ENCODE data around the gene TMED9.
A peak's percentile ranks its signal among the peaks of the same experiment; 100 is the strongest.

The TMED9 gene

DNA sequence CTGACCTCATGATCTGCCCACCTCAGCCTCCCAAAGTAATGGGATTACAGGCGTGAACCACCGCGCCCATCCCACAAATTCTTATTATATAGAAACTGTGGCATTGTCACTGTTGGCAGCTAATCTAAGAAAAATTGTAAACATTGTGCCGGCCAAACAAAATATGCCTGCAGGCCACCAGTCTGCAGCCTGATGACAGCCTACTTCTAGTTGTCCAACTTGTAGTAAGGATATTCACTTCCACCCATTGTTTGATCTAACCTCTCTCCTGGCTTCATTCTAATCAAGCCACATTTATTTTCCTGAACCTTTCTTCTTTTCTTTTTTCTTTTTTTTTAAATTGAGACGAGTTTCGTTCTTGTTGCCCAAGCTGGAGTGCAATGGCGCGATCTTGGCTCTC is 13.7 kb upstream of the TMED9 start:
- no peak for DNase-seq (ENCODE audit: low read depth)

DNA sequence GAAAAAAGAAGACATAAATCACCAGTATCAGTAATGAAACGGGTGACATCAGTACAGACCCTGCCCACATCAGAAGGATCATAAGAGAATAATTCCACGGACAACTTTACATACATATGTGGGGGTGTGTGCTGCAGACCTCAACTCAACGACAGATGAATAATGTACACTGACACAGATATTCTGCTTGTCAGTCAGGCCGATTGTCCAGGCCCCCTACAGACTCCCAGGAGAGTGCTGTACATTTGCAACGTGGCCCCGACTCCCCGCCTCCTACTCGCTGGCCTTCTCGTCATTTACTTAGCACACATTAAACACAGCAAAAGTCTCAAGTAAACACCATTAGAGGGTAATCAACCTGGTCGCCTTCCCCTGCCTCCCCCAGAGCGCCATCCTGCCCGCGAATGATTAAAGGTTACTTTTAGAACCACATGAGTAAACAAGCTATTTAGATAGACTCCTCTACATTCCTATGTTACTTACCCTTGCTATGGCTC is 3.5 kb upstream of the TMED9 start:
- DNase-seq (ENCODE audit: low read depth) = no peak

- DNase-seq (ENCODE audit: low read depth) = no peak
Measured at GRCh38 chr5:177590406-177590805, 1.6 kb upstream of the TMED9 start.

DNA sequence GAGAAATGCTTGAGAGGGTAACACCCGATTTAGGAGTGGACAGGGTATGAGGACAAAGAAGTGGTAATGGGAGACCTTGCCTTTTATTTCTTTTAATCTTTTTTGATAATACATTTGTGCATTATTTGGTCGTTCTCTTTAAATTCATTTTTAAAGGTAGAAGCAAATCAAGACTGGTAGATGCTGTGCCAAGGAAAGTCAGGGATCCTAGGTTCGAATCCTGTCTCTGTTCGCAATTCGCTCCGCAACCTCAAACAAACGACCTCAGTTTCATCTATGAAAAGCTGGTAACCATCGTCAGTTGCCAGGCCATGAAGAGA is 353 bp upstream of the TMED9 start:
- no peak for DNase-seq (ENCODE audit: low read depth)

GRCh38 chr5:177592905-177593304 is 902 bp downstream of the TMED9 start:
- no peak for DNase-seq (ENCODE audit: low read depth)

GRCh38 chr5:177593511-177593910 is 1.5 kb downstream of the TMED9 start:
- DNase-seq (ENCODE audit: low read depth) = no peak

DNA sequence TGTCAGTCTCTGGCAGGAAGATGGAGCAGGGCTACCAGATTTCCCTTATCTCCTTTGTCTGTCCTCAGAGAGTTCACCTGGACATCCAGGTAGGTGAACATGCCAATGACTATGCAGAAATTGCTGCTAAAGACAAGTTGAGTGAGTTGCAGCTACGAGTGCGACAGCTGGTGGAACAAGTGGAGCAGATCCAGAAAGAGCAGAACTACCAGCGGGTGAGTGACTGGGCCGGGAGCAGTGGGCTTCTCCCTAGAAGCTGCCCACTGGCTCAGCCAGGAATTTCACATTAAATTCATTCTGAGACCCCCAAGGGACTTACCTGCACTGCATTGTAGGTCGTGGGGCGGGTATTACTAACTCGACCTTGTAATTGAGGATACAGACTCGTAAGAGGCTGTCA is 2.1 kb downstream of the TMED9 start:
- no peak for DNase-seq (ENCODE audit: low read depth)

DNA sequence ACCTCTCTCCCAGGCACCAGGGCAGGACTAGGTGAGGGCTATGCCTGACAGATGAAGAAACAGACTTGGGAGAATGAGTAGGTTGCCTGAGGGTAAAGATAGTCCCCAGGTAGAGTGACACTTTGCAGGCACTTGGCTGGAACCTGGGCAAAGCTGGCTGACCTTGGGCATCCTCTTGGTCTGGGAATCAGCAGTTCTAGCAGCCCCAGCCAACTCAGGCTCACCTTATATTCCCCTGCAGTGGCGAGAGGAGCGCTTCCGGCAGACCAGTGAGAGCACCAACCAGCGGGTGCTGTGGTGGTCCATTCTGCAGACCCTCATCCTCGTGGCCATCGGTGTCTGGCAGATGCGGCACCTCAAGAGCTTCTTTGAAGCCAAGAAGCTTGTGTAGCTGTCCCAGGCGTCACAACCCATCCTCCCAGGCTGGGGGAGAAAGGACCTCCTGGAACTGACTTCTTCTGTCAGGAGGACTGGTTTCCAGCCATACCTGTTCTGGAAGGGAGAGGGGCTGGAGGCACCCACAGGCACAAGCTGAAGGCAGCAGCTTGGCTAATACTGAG is 3.1 kb downstream of the TMED9 start:
- DNase-seq (ENCODE audit: low read depth) = no peak

GRCh38 chr5:177595991-177596774 is 4.2 kb downstream of the TMED9 start:
- DNase-seq (ENCODE audit: low read depth) = no peak

GRCh38 chr5:177596775-177597238 is 4.8 kb downstream of the TMED9 start:
- no peak for DNase-seq (ENCODE audit: low read depth)

GRCh38 chr5:177598477-177598876 is 6.5 kb downstream of the TMED9 start:
- DNase-seq (ENCODE audit: low read depth) = no peak

DNA sequence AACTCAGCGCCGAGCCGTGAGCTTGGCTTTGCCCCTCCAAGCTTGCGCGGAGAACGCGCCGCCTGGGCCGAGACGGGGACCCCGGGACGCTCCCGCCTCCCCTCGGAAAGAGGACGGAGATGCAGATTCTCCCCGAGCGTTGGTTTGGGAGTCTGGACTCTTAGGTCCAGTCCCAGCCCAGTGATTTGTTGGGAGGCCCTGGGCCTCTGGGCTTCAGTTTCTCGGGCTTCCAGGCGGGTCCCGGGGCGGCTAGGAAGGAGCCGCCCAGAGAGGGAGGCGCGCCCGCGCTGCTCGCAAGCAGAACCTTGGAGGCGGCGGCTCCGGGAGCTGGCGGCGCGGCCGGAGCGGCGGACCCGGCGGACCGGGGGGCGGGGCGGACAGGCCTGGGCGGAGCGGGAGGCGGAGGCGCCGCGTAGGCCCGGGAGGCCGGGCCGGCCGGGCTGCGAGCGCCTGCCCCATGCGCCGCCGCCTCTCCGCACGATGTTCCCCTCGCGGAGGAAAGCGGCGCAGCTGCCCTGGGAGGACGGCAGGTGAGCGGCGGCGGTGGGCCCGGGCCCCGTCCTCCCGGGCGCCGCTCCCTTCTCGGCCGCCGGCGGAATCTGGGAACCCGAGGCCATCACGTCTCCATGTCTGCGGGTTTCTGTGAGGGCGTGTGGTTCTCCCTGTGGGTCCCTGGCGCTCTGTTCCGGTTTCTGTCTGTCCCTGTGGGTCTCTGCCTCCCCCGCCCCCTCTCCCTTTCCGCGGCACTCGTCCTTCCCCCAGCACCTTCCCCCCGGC is 7.9 kb downstream of the TMED9 start, which contains the start of gene B4GALT7:
Gene B4GALT7 (plus strand): TSS at position 402 of the 777 bp plus-strand sequence. CDS start 79 bp downstream, at position 481.
- DNase-seq (ENCODE audit: low read depth) = peak; percentile 79

DNA sequence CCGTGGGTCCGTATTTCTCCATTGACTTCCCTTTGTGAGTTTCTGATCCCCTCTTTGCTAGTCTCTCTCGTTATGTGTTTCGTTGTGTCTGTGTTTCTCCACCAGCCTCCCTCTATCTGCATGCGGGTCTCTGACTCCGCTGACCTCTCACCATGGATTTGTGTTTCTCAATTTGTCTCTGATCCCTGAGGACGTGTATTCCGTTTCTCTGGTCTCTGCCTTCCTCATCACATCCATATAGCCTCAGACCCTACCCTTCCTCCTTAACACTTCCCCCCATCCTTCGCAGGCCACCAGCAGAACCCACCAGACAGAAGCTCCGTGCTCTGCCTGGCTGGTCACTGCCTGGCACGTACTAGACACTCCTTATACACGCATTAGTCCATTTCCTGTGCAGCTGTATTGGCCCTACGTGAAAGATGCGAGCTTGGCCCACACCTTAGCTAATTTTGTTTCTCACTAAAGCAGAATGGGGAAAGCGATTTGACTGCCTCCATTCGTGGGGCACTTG is 8.6 kb downstream of the TMED9 start:
- DNase-seq (ENCODE audit: low read depth) = no peak

GRCh38 chr5:177601126-177601525 is 9.1 kb downstream of the TMED9 start:
- no peak for DNase-seq (ENCODE audit: low read depth)

DNA sequence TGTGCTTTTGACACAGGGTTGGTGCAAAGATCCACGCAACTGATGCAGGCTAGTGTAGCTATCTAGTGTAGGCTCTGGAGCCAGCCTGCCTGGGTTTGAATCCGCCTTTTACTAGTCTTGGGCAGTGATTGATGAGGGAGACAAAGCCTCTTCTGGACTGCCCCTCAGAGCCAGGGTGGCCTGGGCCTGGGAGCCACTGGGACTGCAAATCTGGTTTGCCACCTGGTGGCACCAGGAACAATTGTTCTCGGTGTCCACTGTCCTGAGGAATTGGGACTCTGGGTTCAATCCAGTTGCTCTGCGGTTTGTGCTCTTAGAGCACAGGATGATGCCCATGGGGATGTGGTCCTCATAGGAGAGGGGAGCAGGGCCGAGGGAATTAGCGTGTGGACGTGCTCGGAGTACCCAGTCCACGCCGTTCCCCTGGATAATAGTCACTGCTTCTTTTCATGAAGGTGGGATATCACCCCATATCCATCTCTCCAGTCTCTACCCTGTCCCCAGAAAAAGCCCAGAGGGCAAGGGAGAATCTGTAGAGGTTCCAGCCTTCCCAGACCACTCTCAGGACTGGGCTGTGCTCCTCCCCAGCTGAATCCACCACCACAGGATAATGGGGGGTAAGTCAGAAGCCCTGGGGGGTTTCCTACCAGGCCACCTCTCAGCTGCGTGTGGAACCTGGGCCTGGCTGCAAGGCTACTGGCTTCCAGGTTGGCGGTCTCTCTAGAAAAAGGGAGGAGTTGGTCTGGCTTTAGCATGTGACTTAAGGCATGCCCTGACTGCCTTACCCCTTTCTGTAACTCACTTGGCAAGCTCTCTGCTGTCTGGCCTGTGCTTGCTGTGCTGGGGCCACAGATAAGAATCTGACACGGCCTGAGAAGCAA is 9.8 kb downstream of the TMED9 start:
- DNase-seq (ENCODE audit: low read depth) = no peak

GRCh38 chr5:177602458-177602830 is 10.4 kb downstream of the TMED9 start:
- no peak for DNase-seq (ENCODE audit: low read depth)

DNA sequence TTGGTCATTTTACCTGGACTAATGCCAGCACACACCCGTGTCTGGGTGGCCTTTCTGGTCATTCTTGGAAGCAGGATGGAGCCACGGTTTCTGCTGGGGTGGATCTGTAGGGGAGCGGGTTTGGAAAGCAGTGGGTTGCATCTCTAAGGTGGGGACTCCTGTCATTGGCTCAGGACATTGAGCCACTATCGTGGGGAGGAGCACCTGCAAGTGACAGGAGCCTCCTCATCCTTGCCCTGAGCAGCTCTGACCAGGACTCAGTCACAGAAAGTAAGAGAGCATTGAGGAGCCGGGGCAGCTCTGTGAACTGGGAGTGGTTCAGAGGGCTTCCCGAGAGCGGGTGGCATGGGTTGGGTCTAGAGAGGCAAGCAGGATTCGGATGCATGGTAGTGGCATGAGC is 11.6 kb downstream of the TMED9 start:
- DNase-seq (ENCODE audit: low read depth) = no peak

DNA sequence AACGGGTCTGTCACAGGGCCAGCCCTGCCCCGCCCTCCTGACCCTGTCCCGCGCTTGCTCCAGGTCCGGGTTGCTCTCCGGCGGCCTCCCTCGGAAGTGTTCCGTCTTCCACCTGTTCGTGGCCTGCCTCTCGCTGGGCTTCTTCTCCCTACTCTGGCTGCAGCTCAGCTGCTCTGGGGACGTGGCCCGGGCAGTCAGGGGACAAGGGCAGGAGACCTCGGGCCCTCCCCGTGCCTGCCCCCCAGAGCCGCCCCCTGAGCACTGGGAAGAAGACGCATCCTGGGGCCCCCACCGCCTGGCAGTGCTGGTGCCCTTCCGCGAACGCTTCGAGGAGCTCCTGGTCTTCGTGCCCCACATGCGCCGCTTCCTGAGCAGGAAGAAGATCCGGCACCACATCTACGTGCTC is 12.1 kb downstream of the TMED9 start:
- DNase-seq (ENCODE audit: low read depth) = no peak

DNA sequence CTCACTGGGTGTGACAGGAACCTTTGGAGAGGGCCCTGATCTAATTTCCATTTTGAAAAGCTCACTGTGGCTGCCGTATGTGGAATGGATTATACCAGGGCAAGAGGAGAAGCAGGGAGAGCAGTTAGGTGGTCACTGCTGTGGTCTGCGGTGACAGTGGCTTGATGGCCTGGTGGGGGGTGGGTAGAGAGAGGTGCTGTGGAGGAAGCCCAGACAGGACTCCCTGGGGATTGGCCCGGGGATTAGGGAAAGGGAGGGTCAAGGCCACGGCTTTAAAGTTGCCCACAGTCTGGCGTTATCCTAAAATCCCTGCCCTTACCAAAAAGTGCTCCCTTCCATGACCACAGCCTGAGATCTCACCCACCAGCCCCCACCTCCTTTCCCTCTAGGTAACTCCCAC is 12.7 kb downstream of the TMED9 start:
- DNase-seq (ENCODE audit: low read depth) = no peak

DNA sequence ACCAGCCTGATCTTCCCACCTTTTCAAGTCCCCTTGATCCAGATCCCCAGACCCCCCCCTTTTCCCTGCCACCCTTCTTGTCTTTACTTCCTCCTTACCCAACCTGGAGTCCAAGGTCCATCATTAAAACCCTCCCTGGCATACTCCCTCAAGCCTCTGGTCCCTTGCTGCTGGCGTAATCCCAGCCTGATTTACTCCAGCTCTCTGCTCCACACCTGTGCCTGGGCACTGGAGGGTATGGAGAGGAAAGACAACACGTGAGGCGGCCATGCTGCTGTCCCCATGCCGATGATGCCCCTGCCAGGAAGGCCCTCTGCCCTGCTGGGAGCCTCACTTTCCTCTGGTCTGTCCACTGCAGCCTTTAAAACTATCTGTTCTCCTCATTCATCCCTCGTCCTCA is 13.1 kb downstream of the TMED9 start:
- DNase-seq (ENCODE audit: low read depth) = no peak

- no peak for DNase-seq (ENCODE audit: low read depth)
Measured at GRCh38 chr5:177605667-177606066, 13.7 kb downstream of the TMED9 start.
